Left ventricle myocardium inferior (tissue), 1 donor: ENCODE results near the gene RABGGTB. TPM values are rescaled to one million over a fixed set of nuclear protein-coding genes. Genes with fewer than 3 reads are reported as not detected.
"Not testable (repeated sequence)": the region's sequence is repeated elsewhere in the genome, so short reads cannot be mapped to it uniquely, and the experiment has no call there.

Experiments
- DNase-seq: peaks from one replicate; pipeline ENCODE4 v3.0.0-alpha.2; 2020
- H3K27ac ChIP-seq: fragments of 200-600 bp; replicated peaks from 2 replicates; pipeline ENCODE4 v1.8.0; 2021
- H3K27me3 ChIP-seq: fragments of 200-600 bp; 2 replicates; pipeline ENCODE4 v1.8.0; 2021; ENCODE audit warnings: low read depth
- H3K36me3 ChIP-seq: fragments of 200-600 bp; 2 replicates; pipeline ENCODE4 v1.8.0; 2021
- H3K4me1 ChIP-seq: fragments of 200-600 bp; 2 replicates; pipeline ENCODE4 v1.8.0; 2021
- H3K4me3 ChIP-seq: fragments of 200-600 bp; 2 replicates; pipeline ENCODE4 v1.8.0; 2021; ENCODE audit warnings: mild to moderate bottlenecking, moderate library complexity
- H3K9me3 ChIP-seq: fragments of 200-600 bp; replicated peaks from 2 replicates; pipeline ENCODE4 v1.8.0; 2021
- intact Hi-C: fragments of 100-400 bp; cut with micrococcal nuclease; formaldehyde crosslinking; loops from one replicate; pipeline ENCODE4 v1.11.0; 2022
- long read RNA-seq: library from polyadenylated mRNA; unstranded; transcript quantifications from one replicate; pipeline ENCODE4 v2.0.0, GENCODE V29; 2021
- total RNA-seq: library from RNA; stranded (reverse); fragmentation: NEBNext Ultra II Directional; extraction: Animal tissue kit (Norgen Biotek cat#: 25700); gene quantifications from one replicate; pipeline ENCODE4 v1.2.1, GENCODE V29; 2021
- TF ChIP-seq, protein P1 (sequence below): fragments of 200-600 bp; IDR thresholded peaks from 2 replicates; pipeline ENCODE4 v1.8.0; 2021; ENCODE audit warnings: antibody characterized with exemption, mild to moderate bottlenecking, borderline replicate concordance
- donor health status: DM: no; HTN: yes; CAD: no; lungs with severe emphysema.

The RABGGTB gene
- total RNA-seq: 64.4 TPM
- long read RNA-seq, transcript RABGGTB-201 (9 exons, 1,496 nt): major isoform, 43 of 74 reads
- long read RNA-seq, transcript RABGGTB-203 (2 exons, 1,177 nt): minor isoform, 9 of 74 reads
- long read RNA-seq, partial matches to known transcripts: 8 of 74 reads
- long read RNA-seq, other reads (novel, unspliced or antisense): 14 of 74 reads

DNA sequence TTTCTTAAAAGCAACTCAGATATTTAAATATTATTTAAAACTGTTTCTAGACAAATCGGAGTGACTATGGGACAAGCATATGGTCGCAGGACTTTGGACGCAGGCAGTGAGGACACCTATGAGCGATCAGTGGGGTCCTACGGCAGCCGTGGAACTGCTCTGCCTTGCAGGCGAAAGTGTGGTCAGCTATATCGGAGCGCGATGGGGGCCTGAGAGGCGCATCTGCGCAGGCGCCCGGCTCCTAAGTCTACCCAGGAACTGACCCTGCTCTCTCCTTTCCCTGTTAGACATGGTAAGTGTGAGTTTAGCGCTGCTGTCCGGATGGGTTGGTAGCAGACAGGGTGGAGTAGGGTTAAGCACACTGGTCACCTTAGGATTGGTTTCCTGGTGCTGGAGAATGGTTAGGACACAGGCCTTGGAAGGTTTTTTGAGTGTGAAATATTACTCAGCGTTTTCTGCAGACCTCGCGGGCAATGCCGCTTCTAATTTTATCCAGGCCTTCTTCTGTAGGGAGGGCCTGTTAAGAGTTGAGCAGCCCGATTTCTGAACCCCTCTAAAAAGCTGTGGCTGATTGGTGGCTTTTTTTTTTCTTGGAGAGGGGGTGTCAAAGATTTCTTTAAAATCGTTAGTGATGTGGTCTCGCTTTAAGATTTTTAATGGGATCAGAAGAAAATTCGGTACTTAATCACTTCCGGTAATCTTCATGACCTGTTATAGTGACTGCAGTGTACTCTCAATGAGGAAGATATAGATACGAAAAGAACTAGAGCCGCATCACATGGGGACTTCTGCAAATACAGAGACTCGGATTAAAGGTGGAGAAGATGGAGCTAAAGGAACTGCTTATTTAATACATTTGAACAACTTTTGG lies at the start of gene RABGGTB:
Gene RABGGTB (plus strand): TSS at position 274 of the 871 bp plus-strand sequence. CDS start 16 bp downstream, at position 290.
- Histone ChIP-seq H3K9me3 (no peaks in the 10 kb centered on the region), H3K27ac (peak within 1 kb of the TSS; percentile 90), H3K36me3 (peaks cover 19% of the 10 kb centered on the region), H3K4me3 (peak within 1 kb of the TSS; percentile 87), H3K4me1 (peaks cover 59% of the 10 kb centered on the region), H3K27me3 (no peaks in the 10 kb centered on the region)
- DNase-seq: peak; percentile 93
- intact Hi-C loops: loop anchor here (10.0 kb wide), 1 partner anchor 61 kb away; the partner anchor contains the start of gene ACADM
- TF ChIP-seq, protein P1, sequence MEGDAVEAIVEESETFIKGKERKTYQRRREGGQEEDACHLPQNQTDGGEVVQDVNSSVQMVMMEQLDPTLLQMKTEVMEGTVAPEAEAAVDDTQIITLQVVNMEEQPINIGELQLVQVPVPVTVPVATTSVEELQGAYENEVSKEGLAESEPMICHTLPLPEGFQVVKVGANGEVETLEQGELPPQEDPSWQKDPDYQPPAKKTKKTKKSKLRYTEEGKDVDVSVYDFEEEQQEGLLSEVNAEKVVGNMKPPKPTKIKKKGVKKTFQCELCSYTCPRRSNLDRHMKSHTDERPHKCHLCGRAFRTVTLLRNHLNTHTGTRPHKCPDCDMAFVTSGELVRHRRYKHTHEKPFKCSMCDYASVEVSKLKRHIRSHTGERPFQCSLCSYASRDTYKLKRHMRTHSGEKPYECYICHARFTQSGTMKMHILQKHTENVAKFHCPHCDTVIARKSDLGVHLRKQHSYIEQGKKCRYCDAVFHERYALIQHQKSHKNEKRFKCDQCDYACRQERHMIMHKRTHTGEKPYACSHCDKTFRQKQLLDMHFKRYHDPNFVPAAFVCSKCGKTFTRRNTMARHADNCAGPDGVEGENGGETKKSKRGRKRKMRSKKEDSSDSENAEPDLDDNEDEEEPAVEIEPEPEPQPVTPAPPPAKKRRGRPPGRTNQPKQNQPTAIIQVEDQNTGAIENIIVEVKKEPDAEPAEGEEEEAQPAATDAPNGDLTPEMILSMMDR: no peak

DNA sequence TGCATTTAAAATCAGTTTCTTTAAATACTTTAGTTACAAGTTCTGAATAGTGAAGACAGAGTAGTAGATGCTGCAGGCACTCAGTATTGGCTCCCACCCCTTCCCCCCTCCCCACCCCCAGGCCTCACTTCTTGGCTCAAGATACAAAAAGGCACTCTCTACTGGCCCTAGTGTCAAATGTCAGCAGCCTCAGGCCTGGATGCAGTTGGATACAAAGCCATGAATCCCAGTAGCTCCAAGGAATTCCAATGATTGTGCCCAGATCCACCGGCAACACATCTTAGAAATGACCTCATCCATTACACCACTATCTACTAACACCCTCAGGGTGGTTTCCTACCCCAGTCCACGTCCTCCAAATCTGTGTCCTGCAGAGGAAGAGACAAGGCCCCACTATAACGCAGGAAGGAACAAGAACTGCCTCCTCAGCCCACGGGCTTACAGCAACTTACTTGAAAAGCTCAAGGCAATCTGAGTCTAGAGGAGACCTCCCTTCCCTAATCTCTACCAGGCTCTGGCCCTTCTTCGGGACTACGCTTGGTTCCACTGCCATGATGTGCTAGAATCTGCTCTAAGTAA lies 43.9 kb upstream of the RABGGTB start:
- no peaks in the 10 kb centered on the region for H3K4me1 ChIP-seq
- H3K27ac ChIP-seq: no peak overlapping the region
- no peak for DNase-seq
- peaks cover 90% of the 10 kb centered on the region for H3K36me3 ChIP-seq
- intact Hi-C loops: no loop called here
- no peaks in the 10 kb centered on the region for H3K9me3 ChIP-seq
- no peak overlapping the region for H3K4me3 ChIP-seq
- TF ChIP-seq, protein P1: no peak
- H3K27me3 ChIP-seq: no peaks in the 10 kb centered on the region

- Histone ChIP-seq H3K27me3 (no peaks in the 10 kb centered on the region), H3K9me3 (no peaks in the 10 kb centered on the region), H3K4me3 (no peak overlapping the region), H3K4me1 (no peaks in the 10 kb centered on the region), H3K36me3 (peaks cover 76% of the 10 kb centered on the region), H3K27ac (no peak overlapping the region)
- no peak for DNase-seq
- TF ChIP-seq, protein P1: no peak
- intact Hi-C loops: no loop called here
These were observed 40.8 kb upstream of the RABGGTB start for GRCh38 chr1:75745276-75745675.

- DNase-seq, intact Hi-C loops, H3K4me3 ChIP-seq, H3K4me1 ChIP-seq, H3K27me3 ChIP-seq, H3K27ac ChIP-seq, H3K9me3 ChIP-seq: not testable (repeated sequence)
- peaks cover 66% of the 10 kb centered on the region for H3K36me3 ChIP-seq
These were observed 28.8 kb upstream of the RABGGTB start for GRCh38 chr1:75757210-75757609.

DNA sequence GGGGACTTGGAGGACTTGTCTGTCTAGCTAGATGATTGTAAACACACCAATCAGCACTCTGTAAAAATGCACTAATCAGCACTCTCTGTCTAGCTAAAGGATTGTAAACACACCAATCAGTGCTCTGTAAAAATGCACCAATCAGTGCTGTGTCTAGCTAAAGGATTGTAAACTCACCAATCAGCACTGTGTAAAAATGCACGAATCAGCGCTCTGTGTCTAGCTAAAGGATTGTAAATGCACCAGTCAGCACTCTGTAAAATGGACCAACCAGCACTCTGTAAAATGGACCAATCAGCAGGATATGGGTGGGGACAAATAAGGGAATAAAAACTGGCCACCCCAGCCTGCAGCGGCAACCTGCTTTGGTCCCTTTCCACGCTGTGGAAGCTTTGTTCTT lies 27.5 kb upstream of the RABGGTB start:
- H3K36me3 ChIP-seq: peaks cover 60% of the 10 kb centered on the region
- H3K4me3 ChIP-seq, H3K27ac ChIP-seq, DNase-seq, H3K9me3 ChIP-seq, H3K27me3 ChIP-seq, H3K4me1 ChIP-seq, intact Hi-C loops: not testable (repeated sequence)

DNA sequence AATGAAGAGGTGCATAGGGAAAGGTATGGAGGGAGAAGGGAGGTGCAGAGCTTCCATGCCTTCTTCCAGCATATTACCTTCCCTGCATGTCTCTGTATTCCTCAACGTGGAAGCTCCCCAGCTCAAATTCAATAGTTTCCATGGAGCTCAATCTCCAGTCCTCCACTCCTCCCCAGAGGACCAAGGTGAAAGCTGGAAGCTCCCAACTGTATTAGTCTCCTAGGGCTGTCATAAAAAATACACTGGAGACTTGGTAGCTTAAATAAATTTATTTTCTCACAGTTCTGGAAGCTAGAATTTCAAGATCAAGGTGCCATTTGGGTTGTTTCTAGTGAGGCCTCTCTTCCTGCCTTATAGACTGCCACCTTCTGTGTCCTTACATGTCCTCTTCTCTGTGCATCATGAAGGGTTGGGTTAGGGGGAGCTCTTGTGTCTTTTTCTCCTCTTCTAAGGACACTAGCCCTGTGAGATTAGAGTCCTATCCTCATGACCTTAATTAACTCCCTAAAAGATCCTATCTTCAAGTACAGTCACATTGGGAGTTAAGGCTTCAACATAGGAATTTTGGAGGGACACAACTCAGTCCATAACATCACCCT lies 21.9 kb upstream of the RABGGTB start:
- no peak overlapping the region for H3K4me3 ChIP-seq
- intact Hi-C loops: no loop called here
- TF ChIP-seq, protein P1: no peak
- H3K27ac ChIP-seq: no peak overlapping the region
- H3K27me3 ChIP-seq: no peaks in the 10 kb centered on the region
- H3K36me3 ChIP-seq: peaks cover 24% of the 10 kb centered on the region
- H3K9me3 ChIP-seq: no peaks in the 10 kb centered on the region
- no peaks in the 10 kb centered on the region for H3K4me1 ChIP-seq
- DNase-seq: no peak
